IgD-negative memory B cell (primary cell): ENCODE data around the gene ATN1. TPM values are rescaled to one million over a fixed set of nuclear protein-coding genes. Genes with fewer than 3 reads are reported as not detected.
A peak's percentile ranks its signal among the peaks of the same experiment; 100 is the strongest.

Experiments used
- H3K27ac Mint-ChIP-seq, 3 donors: one replicate each; pipeline ENCODE4 v1.8.0; 2020 to 2022; ENCODE audit warnings: mild to moderate bottlenecking in 3 of 3, mixed read lengths in 3 of 3, moderate library complexity in 1 of 3
- H3K27me3 Mint-ChIP-seq: one replicate; pipeline ENCODE4 v1.8.0; 2021; ENCODE audit warnings: mixed read lengths
- H3K36me3 Mint-ChIP-seq: one replicate; pipeline ENCODE4 v1.8.0; 2020; ENCODE audit warnings: mild to moderate bottlenecking, mixed read lengths
- H3K4me1 Mint-ChIP-seq, 3 donors: one replicate each; pipeline ENCODE4 v1.8.0; 2020 to 2022; ENCODE audit warnings: mixed read lengths in 3 of 3, mild to moderate bottlenecking in 1 of 3
- H3K4me3 Mint-ChIP-seq, 4 donors: one replicate each; pipeline ENCODE4 v1.8.0; 2020 to 2022; ENCODE audit warnings: mild to moderate bottlenecking in 4 of 4, mixed read lengths in 4 of 4, moderate library complexity in 3 of 4
- H3K9me3 Mint-ChIP-seq, 3 donors: one replicate each; pipeline ENCODE4 v1.8.0; 2020 to 2021; ENCODE audit warnings: mixed read lengths in 3 of 3, mild to moderate bottlenecking in 1 of 3
- polyA plus RNA-seq: library from polyadenylated mRNA; unstranded; fragments of 300-500 nt; fragmentation: Illumina TruSeq; gene quantifications from one replicate; pipeline ENCODE4 v1.2.3, GENCODE V29; 2021

ATN1 gene
- polyA plus RNA-seq, 1 donor from 2014 or later, result 1.4 TPM

DNA sequence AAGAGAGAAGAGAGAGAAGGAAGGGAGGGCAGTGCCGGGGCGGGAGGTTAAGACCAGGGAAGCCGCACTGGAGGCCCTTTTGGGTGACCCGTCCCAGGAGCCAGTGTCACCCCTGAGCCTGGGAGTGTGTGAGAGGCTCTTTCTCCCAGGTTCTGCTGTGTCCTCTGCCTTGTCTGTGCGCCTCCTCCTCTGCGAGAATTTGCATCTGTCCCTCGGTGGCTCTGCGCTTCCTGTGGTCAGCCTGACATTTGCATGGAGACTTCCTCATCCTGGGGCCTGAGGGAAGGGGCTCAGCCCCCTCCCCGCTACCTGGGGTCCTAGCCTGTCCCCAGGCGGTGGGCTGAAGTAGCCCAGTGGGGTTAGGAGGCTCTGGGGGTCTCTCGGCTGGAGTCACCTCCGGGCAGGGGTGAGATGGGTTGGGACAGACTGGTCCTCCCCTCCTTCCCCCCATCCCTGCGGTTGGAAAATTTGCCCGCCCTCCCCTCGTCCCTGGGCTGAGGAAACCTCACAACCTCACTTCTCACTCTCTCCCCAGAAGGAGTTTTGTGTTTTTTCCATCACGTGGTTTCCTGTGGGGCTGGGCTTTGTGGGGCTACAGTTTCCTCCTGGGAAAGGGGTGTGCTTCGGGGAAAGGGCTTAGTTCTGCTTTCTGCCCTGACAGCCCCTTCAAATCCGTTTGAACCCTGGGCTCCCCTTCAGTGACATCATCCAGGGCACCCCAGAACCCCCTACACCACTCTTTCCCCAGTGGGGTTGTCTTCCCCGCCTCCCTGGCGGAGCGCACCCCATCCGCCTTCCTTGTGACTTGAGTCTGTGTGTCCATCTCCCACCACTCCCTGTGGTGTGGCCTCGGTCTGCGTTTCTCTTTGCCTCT is 25.9 kb downstream of the ATN1 start:
- Mint-ChIP-seq H3K27ac (peak overlapping the region; percentile 95 to 97 (median 97)), H3K27me3 (no peaks in the 10 kb centered on the region), H3K4me3 (peak overlapping the region; percentile 90 to 100 (median 98)), H3K36me3 (peaks cover 28% of the 10 kb centered on the region), H3K9me3 (no peaks in the 10 kb centered on the region), H3K4me1 (peaks cover 50 to 64% (median 60%) of the 10 kb centered on the region in 3 donors)

DNA sequence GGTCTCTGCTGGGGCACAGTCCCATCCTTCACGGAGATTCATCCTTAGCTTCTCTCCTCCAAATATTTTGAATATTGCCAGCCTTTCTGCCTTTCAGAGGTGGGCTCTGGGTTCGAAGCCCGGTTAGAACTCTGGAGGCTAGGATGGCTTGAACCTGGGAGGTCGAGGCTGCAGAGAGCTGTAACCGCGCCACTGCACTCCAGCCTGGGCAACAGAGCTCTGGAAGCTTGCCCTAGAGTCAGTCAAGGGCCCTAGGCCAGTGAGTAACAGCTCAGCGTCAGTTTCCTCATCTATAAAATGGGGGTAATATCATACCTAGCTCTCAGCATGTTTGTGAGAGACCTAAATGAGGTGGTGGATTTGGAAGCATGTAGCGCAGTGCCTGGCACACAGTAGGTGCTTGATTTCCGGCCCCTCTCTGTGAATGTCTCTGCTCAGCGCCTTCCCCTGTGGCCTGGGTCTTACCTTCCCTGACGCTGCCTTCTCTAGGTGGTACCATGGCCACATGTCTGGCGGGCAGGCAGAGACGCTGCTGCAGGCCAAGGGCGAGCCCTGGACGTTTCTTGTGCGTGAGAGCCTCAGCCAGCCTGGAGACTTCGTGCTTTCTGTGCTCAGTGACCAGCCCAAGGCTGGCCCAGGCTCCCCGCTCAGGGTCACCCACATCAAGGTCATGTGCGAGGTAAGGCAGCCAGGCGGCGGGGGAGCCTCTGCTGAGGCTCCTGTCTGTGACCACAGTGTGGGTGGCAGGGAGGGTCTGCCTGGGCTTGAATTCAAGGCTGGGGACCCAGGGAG is 26.8 kb downstream of the ATN1 start:
- no peaks in the 10 kb centered on the region for H3K27me3 Mint-ChIP-seq
- H3K4me3 Mint-ChIP-seq, result peak overlapping the region; percentile 90 to 100 (median 98)
- H3K36me3 Mint-ChIP-seq, result peaks cover 31% of the 10 kb centered on the region
- peak overlapping the region; percentile 95 to 97 (median 97) for H3K27ac Mint-ChIP-seq
- H3K4me1 Mint-ChIP-seq, result peaks cover 51 to 64% (median 59%) of the 10 kb centered on the region in 3 donors
- no peaks in the 10 kb centered on the region for H3K9me3 Mint-ChIP-seq

DNA sequence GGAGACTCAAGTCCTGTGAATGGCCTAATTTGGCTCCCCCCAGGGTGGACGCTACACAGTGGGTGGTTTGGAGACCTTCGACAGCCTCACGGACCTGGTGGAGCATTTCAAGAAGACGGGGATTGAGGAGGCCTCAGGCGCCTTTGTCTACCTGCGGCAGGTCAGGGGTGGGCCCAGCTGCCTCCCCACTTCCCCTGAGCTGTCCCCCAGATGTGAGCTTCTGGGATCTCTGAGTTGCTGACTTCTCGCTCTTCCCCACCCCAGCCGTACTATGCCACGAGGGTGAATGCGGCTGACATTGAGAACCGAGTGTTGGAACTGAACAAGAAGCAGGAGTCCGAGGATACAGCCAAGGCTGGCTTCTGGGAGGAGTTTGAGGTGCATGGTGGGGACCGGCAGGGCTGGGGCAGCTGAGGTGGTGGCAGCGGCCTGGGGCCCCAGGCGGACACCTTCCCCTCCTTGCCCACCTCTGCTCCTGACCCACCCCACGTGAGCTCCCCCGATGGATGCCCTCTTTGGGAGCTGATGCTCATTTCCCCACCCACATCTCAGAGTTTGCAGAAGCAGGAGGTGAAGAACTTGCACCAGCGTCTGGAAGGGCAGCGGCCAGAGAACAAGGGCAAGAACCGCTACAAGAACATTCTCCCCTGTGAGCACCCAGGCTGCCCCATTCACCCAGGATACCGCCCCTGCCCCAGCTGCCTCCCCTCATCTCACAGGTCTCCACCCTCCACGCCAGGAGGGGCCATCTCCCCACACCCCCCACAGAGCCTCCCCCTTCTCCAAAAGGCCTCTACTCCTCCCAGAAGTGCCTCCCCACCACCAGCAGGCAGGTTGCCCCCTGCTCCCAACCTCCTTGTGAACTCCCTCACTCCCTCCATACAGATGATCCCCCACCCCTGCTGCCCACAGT is 27.6 kb downstream of the ATN1 start:
- Mint-ChIP-seq H3K4me3 (peak overlapping the region; percentile 90 to 100 (median 98)), H3K4me1 (peaks cover 45 to 60% (median 53%) of the 10 kb centered on the region in 3 donors), H3K9me3 (no peaks in the 10 kb centered on the region), H3K27me3 (no peaks in the 10 kb centered on the region), H3K36me3 (peaks cover 31% of the 10 kb centered on the region), H3K27ac (peak overlapping the region; percentile 95 to 99 (median 97))

DNA sequence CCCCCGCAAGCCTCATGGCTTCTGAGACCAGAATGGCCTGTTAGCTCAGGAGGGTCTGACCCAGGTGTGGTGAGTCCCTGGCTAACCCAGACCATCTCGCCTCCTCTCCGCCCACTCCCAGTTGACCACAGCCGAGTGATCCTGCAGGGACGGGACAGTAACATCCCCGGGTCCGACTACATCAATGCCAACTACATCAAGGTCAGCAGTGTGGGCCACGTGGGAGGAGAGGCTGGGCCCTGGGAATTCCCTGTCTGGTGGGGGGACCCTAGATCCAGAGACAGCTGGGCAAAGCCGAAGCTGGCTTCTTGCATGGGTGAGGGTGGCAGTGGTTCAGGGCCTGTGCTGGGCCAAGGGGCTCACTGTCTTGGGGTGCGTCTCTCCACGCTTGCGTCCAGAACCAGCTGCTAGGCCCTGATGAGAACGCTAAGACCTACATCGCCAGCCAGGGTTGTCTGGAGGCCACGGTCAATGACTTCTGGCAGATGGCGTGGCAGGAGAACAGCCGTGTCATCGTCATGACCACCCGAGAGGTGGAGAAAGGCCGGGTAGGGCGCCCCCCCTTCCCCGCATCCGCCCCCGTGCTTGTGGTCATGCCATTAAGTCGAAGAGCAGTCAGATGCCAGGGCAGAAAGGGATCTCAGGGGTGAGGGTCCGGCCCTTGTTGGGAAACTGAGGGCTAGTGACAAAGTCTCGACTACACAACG is 28.4 kb downstream of the ATN1 start:
- Mint-ChIP-seq H3K27ac (peak overlapping the region; percentile 95 to 99 (median 97)), H3K4me1 (peaks cover 39 to 61% (median 55%) of the 10 kb centered on the region in 3 donors), H3K36me3 (peaks cover 32% of the 10 kb centered on the region), H3K9me3 (no peaks in the 10 kb centered on the region), H3K4me3 (peak overlapping the region; percentile 90 to 100 (median 98)), H3K27me3 (no peaks in the 10 kb centered on the region)

DNA sequence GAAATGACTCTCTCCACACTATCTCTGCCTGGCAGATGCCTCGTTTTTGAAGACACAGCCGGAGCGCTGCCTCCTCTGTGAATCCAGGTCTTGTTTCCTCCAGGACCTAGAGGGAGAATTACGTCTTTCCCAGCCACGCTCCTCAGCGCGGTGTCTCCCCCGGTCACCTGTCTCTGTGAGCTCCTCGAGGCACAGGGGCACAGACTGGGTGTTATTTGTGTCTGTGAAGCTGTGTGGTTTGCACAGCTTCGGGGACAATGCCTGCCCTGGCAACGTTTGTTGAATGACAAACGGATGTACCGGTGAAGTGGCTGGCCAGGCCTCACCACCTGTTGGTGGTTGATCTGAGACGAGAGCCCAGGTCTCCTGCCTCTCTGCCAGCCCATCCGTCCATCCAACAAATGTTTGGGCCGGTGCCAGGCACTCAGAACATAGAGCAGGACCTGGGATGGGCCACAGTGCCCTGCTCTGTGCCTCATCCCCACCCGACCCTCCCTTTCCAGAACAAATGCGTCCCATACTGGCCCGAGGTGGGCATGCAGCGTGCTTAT is 29.5 kb downstream of the ATN1 start:
- Mint-ChIP-seq H3K4me3 (peak overlapping the region; percentile 90 to 100 (median 96)), H3K27ac (peak overlapping the region; percentile 95 to 99 (median 99)), H3K27me3 (no peaks in the 10 kb centered on the region), H3K9me3 (no peaks in the 10 kb centered on the region), H3K4me1 (peaks cover 50 to 71% (median 65%) of the 10 kb centered on the region in 3 donors), H3K36me3 (peaks cover 31% of the 10 kb centered on the region)

DNA sequence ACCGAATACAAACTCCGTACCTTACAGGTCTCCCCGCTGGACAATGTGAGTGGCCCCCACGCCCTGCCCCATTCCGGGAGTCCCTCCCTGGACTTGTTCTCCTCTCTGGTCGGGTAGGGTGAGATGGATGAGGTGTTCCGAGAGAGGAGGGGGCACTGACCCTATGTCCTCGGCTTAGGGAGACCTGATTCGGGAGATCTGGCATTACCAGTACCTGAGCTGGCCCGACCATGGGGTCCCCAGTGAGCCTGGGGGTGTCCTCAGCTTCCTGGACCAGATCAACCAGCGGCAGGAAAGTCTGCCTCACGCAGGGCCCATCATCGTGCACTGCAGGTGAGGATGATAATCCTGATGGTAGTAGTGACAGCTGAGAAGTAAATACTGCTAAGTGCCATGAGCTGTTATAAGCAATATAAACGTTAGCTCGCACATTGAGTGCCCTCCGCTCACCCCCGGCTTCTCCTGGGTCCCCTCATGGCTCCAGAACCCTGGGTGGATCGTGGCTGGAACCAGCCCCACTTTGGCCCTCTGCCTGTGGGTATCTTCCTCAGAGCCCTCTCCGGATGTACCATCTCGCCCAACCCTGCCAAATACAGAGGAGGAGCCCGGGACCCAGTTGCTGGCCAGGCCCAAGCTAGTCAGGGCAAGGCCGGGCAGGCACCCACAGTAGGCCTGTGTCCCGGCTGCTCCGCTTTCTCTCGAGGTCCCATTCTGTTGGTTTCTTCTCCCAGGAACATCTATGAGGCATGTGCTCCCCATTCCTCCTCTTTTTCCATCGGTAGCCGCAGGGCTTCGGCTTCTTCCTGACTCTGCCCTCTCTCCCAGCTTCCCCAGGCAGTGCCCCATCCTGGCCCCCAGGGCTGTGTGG is 30.2 kb downstream of the ATN1 start:
- Mint-ChIP-seq H3K36me3 (peaks cover 24% of the 10 kb centered on the region), H3K27ac (peak overlapping the region; percentile 94 to 99 (median 95)), H3K27me3 (no peaks in the 10 kb centered on the region), H3K9me3 (no peaks in the 10 kb centered on the region), H3K4me3 (peak overlapping the region; percentile 88 to 95 (median 91)), H3K4me1 (peaks cover 51 to 72% (median 67%) of the 10 kb centered on the region in 3 donors)

DNA sequence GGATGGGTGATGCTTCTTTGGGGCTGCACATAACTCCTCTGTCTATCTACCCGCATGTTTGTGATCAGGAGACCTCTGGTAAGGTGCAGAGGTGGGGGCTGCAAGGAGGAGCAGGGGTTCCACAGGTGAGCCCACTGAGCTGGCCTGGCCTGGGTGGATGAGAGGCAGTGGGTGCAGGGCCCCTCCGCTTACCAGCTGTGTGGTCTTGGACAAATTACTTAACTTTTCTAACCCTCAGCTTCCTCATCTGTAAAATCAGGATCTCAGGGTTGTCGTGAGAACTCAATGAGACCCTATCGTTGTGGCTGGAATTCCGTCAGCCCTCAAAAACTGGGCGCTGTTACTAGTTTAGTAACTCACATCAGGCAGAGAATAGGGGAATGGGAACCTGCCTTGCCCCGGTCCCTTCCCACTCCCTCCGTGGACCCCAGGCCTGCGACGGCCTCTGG is 30.9 kb downstream of the ATN1 start:
- H3K36me3 Mint-ChIP-seq, result peaks cover 20% of the 10 kb centered on the region
- no peaks in the 10 kb centered on the region for H3K9me3 Mint-ChIP-seq
- no peaks in the 10 kb centered on the region for H3K27me3 Mint-ChIP-seq
- peaks cover 51 to 72% (median 67%) of the 10 kb centered on the region in 3 donors for H3K4me1 Mint-ChIP-seq
- peak overlapping the region; percentile 94 to 99 (median 95) for H3K27ac Mint-ChIP-seq
- H3K4me3 Mint-ChIP-seq, result peak overlapping the region; percentile 88 to 95 (median 91)

DNA sequence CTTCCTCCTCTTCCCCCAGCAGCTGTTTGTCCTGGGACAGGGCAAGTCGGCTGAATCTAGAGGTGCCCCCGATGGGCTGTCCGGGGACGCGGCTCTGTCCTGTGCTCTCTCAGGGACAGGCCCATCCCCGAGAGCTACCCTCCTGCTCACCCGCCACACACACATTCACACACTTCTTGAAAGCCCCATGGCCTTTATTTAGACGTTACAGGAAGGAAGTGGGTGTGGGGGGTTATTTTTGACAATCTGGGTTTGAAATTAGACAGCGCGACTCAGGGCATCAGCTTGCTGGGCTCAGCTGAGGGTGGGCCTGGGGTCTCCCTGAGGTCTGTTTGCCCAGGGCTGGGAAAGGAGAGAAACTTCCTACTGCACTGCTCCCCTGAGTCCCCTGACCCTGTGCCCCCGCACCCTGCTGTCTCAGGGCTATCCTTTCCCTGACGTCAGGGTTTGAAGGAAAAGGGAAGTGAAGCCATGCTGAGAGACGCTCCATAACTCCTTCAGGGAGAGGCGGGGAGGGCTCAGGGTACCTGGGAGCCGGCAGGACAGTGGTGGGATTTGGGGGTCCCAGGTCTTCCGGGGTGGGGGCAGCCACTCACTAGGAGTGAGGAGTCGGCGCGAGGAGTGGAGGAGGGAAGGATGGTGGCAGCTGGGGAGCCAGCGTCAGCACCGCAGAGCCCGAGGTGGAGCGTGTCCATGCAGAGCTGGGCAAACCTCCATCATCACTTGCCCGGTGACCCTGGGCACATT is 31.5 kb downstream of the ATN1 start:
- Mint-ChIP-seq H3K9me3 (no peaks in the 10 kb centered on the region), H3K4me3 (peak overlapping the region; percentile 88 to 95 (median 91)), H3K4me1 (peaks cover 47 to 71% (median 67%) of the 10 kb centered on the region in 3 donors), H3K27me3 (no peaks in the 10 kb centered on the region), H3K36me3 (peaks cover 20% of the 10 kb centered on the region), H3K27ac (peak overlapping the region; percentile 94 to 99 (median 95))

DNA sequence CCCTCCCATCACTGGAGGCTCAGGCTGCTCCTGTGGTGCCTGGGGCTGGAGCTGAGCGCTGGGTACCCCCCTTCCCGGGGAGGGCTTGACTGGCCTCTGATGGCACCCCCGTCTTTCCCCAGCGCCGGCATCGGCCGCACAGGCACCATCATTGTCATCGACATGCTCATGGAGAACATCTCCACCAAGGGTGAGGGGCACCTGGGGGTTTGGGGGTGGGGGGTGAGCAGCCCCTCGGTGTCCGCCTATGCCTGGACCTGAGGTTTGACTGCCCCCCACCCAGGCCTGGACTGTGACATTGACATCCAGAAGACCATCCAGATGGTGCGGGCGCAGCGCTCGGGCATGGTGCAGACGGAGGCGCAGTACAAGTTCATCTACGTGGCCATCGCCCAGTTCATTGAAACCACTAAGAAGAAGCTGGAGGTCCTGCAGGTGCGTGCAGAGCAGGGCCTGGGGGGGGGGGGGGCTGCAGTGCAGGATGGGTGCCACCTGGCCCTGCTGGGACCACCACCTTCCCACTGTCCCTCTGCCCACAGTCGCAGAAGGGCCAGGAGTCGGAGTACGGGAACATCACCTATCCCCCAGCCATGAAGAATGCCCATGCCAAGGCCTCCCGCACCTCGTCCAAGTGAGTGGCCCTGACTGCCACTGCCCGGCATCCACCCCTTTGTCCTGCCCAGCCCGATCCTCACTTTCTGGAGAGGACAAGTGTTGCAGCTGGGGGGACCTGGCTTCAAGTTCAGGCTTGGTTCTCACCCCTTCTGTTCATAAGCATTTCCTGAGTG is 32.2 kb downstream of the ATN1 start:
- H3K27me3 Mint-ChIP-seq, result no peaks in the 10 kb centered on the region
- peak overlapping the region; percentile 76 to 95 (median 88) for H3K4me3 Mint-ChIP-seq
- H3K9me3 Mint-ChIP-seq, result no peaks in the 10 kb centered on the region
- H3K36me3 Mint-ChIP-seq, result peaks cover 15% of the 10 kb centered on the region
- peak overlapping the region; percentile 94 to 99 (median 95) for H3K27ac Mint-ChIP-seq
- peaks cover 44 to 70% (median 69%) of the 10 kb centered on the region in 3 donors for H3K4me1 Mint-ChIP-seq

DNA sequence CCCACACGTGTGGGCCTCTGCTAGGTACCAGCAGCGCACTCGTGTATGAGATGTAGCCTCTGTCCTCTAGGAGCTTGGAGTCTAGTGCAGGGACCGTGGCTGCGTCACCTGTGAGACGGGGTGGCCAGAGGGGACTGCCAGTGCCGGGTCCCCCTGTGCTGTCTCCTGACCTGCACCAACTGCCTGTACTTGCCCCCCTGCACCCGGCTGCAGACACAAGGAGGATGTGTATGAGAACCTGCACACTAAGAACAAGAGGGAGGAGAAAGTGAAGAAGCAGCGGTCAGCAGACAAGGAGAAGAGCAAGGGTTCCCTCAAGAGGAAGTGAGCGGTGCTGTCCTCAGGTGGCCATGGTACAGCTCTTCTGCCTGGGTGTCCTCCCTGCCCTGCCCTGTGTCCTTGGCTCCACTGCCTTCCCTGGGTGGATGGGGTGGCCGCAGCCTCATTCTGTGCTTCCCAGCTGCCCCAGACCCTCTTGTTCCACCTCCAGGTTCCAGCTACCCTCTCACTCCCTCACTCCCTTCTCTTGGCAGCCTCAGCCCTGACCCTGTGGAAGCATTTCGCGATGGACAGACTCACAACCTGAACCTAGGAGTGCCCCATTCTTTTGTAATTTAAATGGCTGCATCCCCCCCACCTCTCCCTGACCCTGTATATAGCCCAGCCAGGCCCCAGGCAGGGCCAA is 33.0 kb downstream of the ATN1 start:
- peaks cover 12% of the 10 kb centered on the region for H3K36me3 Mint-ChIP-seq
- peak overlapping the region; percentile 93 to 99 (median 95) for H3K27ac Mint-ChIP-seq
- H3K9me3 Mint-ChIP-seq, result no peaks in the 10 kb centered on the region
- peaks cover 48 to 67% (median 67%) of the 10 kb centered on the region in 3 donors for H3K4me1 Mint-ChIP-seq
- H3K4me3 Mint-ChIP-seq, result peak overlapping the region; percentile 76 to 95 (median 86)
- no peaks in the 10 kb centered on the region for H3K27me3 Mint-ChIP-seq

DNA sequence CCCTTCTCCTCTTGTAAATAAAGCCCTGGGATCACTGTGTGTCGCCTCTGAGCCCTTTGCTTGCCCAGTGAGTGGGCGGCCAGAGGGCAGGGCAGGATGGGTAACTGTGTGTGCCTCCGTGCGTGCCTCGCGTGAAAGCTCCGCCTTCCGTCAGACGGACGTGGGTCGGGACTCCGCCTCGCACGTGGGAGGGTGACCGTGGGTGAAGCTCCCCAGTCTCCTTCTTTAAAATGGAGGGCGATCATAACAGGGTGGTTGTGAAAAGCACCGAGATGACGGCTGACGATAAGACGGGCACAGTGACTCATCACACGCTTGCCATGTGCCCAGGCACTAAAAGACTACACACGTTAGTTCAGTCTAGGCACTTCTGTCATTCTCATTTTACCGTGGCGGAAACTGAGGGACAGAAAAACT is 33.5 kb downstream of the ATN1 start:
- Mint-ChIP-seq H3K4me1 (peaks cover 48 to 63% (median 61%) of the 10 kb centered on the region in 3 donors), H3K9me3 (no peaks in the 10 kb centered on the region), H3K27ac (peak overlapping the region; percentile 93 to 99 (median 95)), H3K4me3 (peak overlapping the region; percentile 44 to 95 (median 86)), H3K27me3 (no peaks in the 10 kb centered on the region), H3K36me3 (peaks cover 12% of the 10 kb centered on the region)
